ENCODE results near the gene RAB4B.
"Not testable (repeated sequence)": the region's sequence is repeated elsewhere in the genome, so short reads cannot be mapped to it uniquely, and the experiment has no call there.

The RAB4B gene

GRCh38 chr19:40750874-40751537, 27.0 kb upstream of the RAB4B start, which contains the start of gene SNRPA:
Gene SNRPA (plus strand): TSS chr19:40751203. CDS start chr19:40751409, 206 bp downstream.
- DNase-seq (ENCODE audit: low read depth), result peak; percentile 97

GRCh38 chr19:40752257-40752781, 25.7 kb upstream of the RAB4B start:
- no peak for DNase-seq (ENCODE audit: low read depth)

- no peak for DNase-seq (ENCODE audit: low read depth)
Observed at GRCh38 chr19:40754611-40755247, 23.3 kb upstream of the RAB4B start.

- no peak for DNase-seq (ENCODE audit: low read depth)
Observed at GRCh38 chr19:40755248-40755624, 22.8 kb upstream of the RAB4B start.

- DNase-seq (ENCODE audit: low read depth), result no peak
Observed at GRCh38 chr19:40755791-40756190, 22.3 kb upstream of the RAB4B start.

GRCh38 chr19:40756502-40757110, 21.4 kb upstream of the RAB4B start:
- DNase-seq (ENCODE audit: low read depth), result no peak

GRCh38 chr19:40758491-40758890, 19.6 kb upstream of the RAB4B start:
- no peak for DNase-seq (ENCODE audit: low read depth)

- DNase-seq (ENCODE audit: low read depth), result no peak
Observed at GRCh38 chr19:40759352-40759751, 18.7 kb upstream of the RAB4B start.

GRCh38 chr19:40762754-40763470, 15.1 kb upstream of the RAB4B start:
- DNase-seq (ENCODE audit: low read depth), result no peak

GRCh38 chr19:40763526-40763925, 14.5 kb upstream of the RAB4B start:
- DNase-seq (ENCODE audit: low read depth), result no peak

GRCh38 chr19:40763963-40764362, 14.1 kb upstream of the RAB4B start:
- DNase-seq (ENCODE audit: low read depth), result no peak

- DNase-seq (ENCODE audit: low read depth), result not testable (repeated sequence)
Observed at GRCh38 chr19:40766385-40766784, 11.7 kb upstream of the RAB4B start.

- no peak for DNase-seq (ENCODE audit: low read depth)
Observed at GRCh38 chr19:40768869-40769268, 9.2 kb upstream of the RAB4B start.

GRCh38 chr19:40771101-40771862, 6.8 kb upstream of the RAB4B start:
- not testable (repeated sequence) for DNase-seq (ENCODE audit: low read depth)

- DNase-seq (ENCODE audit: low read depth), result no peak
Observed at GRCh38 chr19:40774916-40775631, 3.0 kb upstream of the RAB4B start, which contains the start of gene MIA. Gene MIA (plus strand): TSS chr19:40775521. CDS start chr19:40775543, 22 bp downstream.

GRCh38 chr19:40775632-40776022, 2.4 kb upstream of the RAB4B start:
- no peak for DNase-seq (ENCODE audit: low read depth)

- DNase-seq (ENCODE audit: low read depth), result no peak
Observed at GRCh38 chr19:40776364-40776763, 1.7 kb upstream of the RAB4B start.

- peak; percentile 90 for DNase-seq (ENCODE audit: low read depth)
Observed at GRCh38 chr19:40776932-40777644, 959 bp upstream of the RAB4B start.

GRCh38 chr19:40777645-40777936, 456 bp upstream of the RAB4B start:
- DNase-seq (ENCODE audit: low read depth), result no peak

GRCh38 chr19:40778706-40779284, 748 bp downstream of the RAB4B start:
- DNase-seq (ENCODE audit: low read depth), result no peak

All from stromal cell of bone marrow (primary cell).